GM12874 (cell line): ENCODE results near the gene ZNF525.

Experiments
- TF ChIP-seq, protein P1 (sequence below): IDR thresholded peaks from 2 replicates; pipeline ENCODE4 v1.5.1; 2011; ENCODE audit warnings: low read depth, mild to moderate bottlenecking, control low read depth, low read length, moderate library complexity; ENCODE audit not compliant: insufficient read depth

The ZNF525 gene

DNA sequence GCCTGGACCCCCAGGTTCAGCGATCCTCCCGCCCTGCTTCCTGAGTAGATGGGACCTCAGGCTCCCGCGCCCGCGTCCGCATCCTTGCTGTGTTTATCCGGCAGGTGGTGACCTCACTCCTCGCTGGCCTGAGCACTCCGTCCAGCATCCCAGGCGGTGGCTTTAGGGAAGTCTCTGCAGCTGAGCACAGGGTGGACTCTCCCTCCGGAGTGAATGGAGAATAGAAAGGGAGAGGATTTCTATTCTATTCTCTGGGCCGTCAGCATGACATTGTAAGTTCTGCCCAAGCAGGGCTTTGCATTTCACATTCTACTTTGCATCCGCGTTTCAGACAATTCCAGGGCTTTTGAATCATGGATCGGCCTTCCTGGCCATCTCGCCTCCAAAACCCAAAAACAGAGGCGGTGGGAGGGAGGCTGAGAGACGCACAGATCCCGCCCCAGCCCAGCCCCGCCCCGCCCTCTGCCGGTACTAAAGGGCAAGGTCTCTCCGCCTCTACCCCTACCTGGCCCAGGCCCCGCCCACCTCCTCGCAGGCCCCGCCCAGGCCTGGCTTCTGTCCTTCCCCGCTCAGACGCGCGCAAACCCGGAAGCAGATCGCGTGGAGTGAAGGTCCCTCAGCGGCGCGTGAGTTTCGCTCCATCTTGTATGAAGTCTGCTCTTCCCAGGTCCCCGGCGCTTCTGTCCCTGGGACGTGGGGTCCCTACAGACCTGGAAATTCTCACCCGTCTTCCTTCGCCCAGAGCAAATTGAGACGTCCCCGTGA is at the start of gene ZNF525:
TSS of gene ZNF525 (plus strand) at position 572 of the 765 bp plus-strand sequence. CDS start 6,577 bp downstream, outside the sequence.
- TF ChIP-seq, protein P1, sequence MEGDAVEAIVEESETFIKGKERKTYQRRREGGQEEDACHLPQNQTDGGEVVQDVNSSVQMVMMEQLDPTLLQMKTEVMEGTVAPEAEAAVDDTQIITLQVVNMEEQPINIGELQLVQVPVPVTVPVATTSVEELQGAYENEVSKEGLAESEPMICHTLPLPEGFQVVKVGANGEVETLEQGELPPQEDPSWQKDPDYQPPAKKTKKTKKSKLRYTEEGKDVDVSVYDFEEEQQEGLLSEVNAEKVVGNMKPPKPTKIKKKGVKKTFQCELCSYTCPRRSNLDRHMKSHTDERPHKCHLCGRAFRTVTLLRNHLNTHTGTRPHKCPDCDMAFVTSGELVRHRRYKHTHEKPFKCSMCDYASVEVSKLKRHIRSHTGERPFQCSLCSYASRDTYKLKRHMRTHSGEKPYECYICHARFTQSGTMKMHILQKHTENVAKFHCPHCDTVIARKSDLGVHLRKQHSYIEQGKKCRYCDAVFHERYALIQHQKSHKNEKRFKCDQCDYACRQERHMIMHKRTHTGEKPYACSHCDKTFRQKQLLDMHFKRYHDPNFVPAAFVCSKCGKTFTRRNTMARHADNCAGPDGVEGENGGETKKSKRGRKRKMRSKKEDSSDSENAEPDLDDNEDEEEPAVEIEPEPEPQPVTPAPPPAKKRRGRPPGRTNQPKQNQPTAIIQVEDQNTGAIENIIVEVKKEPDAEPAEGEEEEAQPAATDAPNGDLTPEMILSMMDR, result no peak

DNA sequence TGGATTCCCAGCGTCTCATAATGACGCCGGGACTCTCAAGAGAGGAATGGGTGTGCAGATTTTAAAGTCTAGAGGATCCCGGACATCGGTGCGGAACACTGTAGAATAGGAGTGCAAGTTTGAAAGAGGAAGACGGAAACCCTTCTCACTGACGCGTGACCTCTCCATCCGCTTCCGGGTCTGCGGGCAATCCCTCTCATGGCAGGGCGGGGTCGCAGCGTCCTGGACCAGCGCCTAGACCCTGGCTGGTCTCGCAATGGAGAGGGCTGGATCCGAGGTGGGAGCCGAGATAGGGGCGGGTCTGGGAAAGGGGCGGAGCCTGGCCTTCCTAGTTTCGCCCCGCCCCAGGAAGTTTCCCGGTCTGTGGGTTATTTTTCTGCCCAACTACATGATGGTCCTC is 36.5 kb upstream of the ZNF525 start:
- TF ChIP-seq, protein P1, result no peak

DNA sequence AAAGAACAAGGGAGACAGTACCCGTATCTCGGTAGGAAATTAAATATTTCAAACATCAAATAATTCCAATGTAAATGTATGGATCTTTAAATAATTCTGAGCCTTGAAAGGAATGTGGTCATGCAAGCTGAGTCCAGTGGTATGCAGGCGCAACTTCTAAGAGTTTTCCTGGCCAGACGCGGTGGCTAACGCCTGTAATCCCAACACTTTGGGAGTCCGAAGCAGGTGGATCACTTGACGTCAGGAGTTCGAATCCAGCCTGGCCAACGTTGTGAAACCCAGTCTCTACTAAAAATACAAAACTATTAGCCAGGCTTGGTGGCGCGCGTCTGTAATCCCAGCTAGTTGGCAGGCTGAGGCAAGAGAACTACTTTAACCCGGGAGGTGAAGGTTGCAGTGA is 33.0 kb upstream of the ZNF525 start:
- TF ChIP-seq, protein P1, result no peak

DNA sequence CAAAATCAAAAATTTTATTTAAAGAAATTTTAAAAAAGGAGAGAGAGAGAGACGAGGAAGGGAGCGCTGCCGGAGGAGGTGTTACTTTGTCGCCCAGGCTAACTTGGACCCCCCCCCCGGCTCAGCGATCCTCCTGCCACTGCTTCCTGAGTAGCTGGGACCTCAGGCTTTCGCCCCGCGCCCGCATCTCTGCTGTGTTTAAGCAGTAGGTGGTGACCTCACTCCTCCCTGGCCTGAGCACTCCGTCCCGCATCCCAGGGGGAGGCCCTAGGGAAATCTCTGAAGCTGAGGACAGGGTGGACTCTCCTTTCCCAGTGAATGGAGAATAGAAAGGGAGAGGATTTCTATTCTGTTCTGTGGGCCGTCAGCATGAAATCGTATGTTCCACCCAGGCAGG is 32.4 kb upstream of the ZNF525 start:
- TF ChIP-seq, protein P1, result no peak

DNA sequence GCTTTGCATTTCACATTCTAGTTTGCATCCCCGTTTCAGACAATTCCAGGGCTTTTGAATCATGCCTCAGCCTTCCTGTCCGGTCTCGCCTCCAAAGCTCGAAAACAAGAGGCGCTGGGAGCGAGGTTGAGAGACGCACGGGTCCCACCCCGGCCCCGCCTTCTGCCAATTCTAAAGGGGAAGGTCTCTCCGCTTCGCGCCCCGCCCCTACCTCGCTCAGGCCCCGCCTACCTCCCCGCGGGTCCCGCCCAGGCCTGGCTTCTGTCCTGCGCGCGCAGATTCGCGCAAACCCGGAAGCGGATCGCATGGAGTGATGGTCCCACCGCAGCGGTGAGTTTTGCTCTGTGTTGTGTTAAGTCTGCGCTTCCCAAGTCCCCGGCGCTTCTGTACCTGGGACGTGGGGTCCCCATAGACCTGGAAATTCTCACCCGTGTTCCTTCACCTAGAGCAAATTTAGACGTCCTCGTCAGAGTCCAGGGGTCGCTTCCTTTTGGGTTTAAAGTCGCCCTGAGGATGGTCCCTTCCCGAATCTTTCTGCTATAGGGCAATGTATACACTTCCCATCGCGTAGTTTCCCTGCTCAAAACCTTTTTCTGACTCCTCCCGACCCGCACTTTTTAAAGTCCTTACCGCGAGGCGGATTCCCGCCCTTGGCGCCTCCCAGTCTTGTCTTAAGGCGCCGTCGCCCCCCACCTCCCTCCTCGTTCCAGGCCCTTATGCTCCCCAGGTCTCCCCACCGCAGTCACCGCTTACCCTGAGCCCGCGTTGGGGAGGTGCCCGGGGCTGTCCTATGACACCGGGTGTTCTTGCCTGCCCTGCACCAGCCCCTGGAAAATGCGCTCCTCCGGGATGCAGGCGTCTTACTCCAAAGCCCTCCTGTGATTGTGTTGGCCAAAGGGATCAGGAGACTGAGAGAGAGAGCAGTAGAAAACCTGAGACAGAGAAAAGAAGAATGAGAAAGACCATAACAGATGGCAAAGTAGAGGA is 31.7 kb upstream of the ZNF525 start, which contains the start of gene ZNF845:
TSS of gene ZNF845 (plus strand) at position 287 of the 987 bp plus-strand sequence. CDS start 7,559 bp downstream, outside the sequence.
- TF ChIP-seq, protein P1, result no peak

DNA sequence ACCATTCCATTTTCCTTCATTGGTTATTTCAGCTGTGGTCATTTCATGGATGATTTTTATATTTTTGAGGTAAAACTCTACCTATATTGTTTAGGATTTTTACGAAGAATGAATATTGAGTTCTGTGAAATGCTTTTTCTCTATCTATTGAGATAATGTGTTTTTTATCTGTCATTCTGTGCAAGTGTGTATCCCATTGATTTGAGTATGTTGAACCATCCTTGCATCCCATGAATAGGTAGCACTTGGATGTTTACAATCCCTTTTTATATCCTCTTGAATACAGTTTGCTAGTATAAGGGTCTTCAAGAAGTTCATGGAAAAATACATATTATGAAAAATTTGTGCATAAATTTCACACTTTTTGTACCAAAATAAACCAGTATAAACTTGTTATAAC is 9.8 kb upstream of the ZNF525 start:
- TF ChIP-seq, protein P1, result no peak
